Lung microvascular endothelial cell (primary cell): ENCODE measurements around the gene PTTG1. TPM values are rescaled to one million over a fixed set of nuclear protein-coding genes. Genes with fewer than 3 reads are reported as not detected.

Source experiments
- DNase-seq, 2 donors: peaks; one replicate each; pipeline versions ENCODE4 v3.0.0 to v3.0.0-alpha.2; 2010; ENCODE audit warnings: low read depth in 2 of 2
- total RNA-seq: library from RNA; depleted of rRNA; stranded (reverse); fragments of >200 nt; gene quantifications from 2 replicates; pipeline ENCODE4 v1.2.1, GENCODE V29; 2014

The PTTG1 gene
- 25.8 and 64.3 TPM in 2 replicates for total RNA-seq

DNA sequence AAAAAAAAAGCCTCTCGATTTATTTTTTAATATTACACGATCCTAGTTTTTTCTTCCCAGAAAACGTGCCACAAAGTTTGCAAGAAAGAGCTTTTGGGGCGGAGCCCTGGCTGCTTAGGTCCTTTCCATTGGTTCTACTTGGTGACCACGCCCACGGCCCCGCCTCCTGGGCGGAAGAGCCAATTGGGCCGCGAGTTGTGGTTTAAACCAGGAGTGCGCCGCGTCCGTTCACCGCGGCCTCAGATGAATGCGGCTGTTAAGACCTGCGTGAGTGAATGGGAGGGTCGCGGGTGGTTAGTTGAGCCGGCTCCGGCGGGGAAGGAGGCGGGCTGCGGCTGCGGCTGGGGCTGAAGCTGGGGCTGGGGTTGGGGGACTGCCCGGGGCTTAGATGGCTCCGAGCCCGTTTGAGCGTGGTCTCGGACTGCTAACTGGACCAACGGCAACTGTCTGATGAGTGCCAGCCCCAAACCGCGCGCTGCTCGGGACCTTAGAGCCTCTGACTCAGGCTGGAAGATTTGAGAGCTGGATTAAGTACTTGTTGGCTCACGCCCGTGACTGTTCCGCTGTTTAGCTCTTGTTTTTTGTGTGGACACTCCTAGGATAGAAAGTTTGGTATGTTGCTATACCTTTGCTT is at the start of gene PTTG1:
PTTG1 (plus strand) TSS at position 231 of the 634 bp plus-strand sequence. CDS start 458 bp downstream, outside the sequence.
- DNase-seq: peak; percentile 97 to 98

DNA sequence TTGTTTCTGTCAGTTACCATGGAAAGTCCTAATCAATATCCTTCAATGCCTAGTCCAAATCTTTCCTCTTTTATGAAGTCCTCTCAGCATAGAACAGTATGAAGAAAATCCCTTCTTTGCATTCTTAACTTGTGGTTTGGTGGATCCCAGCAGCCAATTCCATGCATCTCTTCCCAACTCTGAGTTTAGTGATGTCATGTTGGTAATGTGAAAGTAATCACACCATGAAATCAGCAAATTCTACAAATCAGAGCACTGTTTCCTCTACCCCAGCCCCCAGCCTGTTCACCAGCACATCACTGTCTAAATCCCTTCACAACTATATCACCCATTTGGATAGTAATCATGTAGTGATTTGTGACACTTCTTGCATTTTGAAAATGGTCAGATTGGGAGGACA is 46.5 kb upstream of the PTTG1 start:
- no peak for DNase-seq

DNA sequence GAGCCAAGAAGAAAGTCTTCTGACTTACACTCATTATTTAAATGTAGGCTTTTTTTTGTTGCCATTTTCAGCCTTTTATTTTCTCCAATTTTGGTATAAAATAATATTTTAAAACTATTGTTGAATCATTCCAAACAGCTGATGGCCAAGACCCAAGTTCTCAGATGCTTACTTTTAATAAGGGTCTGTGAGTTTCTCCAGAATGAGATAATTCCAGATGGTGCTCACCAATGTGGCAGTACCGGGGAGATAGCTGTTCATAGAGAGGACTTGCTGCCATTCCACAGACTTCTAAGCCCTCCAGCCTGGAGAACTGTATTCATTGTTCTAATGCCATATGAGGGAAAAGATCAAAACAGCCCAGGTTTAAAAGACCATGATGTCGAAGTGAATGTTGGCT is 46.0 kb upstream of the PTTG1 start:
- DNase-seq: no peak

DNA sequence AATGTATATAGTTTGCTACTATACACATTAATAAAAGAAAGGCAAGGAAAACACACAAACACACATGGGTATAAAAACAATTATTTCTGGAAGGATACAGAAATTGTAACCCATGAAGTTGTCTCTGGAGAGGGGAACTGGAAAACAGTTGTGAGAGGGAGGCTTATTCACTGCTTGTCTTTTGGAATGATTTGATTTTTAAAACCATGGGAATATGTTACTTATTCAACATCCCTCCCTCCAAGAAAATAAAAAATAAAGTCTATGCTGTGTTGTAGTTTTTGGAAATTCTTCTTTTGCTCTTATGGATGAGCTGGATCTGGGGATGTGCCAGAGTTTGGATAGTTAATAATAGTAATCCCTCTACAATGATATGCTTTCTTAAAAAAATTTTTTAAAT is 45.2 kb upstream of the PTTG1 start:
- no peak for DNase-seq

- DNase-seq: no peak
Measured at GRCh38 chr5:160377651-160378050, 44.0 kb upstream of the PTTG1 start.

DNA sequence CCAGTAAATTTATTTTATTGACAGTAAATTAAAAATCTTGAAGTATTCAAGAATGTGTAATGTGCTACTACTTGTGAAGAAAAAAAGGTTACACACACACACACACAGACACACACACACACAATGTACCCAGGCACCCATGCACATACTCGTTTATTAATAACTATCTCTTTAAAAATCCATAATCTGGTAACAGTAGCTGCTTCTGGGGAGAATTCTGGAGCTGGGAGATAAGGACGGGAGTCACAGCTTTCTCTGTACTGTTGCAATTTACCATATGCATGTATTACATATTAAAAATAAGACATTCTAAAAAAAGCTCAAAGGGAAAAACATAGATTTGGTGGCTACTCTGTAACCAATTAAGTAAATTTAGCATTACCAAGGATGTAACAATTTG is 43.3 kb upstream of the PTTG1 start:
- DNase-seq: no peak

DNA sequence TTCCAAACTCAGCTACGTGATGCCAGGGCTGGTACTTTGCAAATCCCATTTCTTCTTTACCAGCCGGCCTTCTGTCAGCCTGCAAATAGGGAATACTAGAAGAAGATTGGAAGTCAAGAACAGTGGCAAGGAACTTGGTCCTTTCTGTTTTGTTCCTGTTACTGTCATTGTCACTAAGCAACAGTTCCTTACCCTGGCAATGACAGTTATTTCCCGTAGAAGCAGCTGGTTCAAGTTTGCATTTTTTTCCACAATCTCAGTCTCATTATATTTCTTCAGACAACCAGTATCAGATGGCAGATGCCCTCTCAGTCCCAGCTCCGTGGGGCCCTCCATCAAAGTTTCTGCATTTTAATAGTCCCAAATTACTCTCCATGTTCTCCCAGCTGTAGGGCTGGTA is 42.1 kb upstream of the PTTG1 start:
- DNase-seq: no peak

GRCh38 chr5:160380041-160380440 is 41.6 kb upstream of the PTTG1 start:
- DNase-seq: no peak

GRCh38 chr5:160382346-160382745 is 39.3 kb upstream of the PTTG1 start:
- no peak for DNase-seq

DNA sequence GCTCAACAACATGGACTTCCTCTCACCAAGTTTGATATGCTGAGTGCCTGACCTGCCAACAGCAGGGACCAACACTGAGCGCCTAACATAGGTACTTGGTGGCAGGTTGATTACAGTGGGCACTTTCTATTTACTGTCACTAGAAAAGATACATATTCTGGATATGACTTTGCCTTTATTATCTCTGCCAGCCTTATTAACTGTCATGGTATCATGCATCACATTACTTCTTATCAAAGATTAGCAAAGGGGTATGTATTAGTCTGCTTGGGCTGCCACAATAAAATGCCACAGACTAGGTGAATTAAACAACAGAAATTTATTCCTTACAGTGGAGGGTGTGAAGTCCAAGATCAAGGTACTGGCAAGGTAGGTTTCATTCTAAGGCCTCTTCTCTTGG is 37.0 kb upstream of the PTTG1 start:
- no peak for DNase-seq

- DNase-seq: no peak
Measured at GRCh38 chr5:160385496-160385895, 36.2 kb upstream of the PTTG1 start.

DNA sequence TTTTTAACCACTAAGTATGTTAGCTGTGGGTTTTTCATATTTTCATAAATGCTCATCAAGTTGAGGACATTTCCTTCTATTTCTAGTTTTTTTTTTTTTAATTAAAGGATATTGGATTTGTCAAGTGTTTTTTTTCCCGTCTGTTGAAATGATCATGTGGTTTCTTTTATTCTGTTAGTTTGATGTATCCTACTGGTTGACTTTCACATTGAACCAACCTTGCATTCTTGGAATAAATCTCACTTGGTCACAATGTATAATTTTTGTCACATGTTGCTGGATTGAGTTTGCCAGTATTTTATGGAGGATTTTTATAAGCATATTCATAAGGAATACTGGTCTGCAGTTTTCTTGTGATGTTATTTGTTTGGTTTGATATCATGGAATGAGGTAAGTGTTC is 34.2 kb upstream of the PTTG1 start:
- no peak for DNase-seq

DNA sequence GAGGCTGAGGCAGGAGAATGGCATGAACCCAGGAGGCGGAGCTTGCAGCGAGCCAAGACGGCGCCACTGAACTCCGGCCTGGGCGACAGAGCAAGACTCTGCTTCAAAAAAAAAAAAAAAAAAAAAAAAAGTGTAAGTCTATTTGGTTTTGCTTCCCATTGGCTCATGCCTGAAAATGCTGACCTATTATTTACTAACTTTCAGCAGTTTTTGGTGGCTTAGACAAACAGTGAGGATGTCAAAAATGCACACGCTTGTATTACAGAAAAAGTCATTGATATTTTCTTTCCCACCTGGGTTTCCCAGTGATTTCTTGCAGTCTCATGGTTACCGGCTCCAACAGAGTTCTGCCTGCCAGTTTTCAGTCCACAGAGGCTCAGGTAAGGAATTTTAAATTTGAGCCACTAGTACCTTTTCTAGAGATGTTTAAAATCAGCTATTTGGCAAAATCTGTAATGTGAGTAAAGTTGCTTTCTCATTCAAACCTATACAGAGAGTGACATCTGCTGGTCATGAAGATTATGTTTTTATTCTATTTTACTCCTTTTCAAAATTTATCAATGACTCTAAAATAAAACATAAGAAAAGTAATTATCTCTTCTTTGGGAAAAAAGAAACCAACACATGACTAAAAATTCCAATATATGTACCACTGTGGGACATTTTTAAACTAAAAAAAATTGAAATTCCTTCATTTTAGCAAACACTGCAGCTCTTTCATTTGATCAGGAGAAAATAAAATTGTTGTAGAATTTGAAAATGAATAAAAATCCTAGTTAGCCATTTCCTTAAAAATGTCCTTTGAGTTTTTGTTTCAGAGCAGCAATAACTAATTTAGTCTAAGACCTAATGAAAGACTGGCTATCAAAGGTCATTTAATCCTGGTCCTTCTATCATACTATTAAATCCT is 30.6 kb upstream of the PTTG1 start:
- peak; percentile 31 to 48 for DNase-seq

DNA sequence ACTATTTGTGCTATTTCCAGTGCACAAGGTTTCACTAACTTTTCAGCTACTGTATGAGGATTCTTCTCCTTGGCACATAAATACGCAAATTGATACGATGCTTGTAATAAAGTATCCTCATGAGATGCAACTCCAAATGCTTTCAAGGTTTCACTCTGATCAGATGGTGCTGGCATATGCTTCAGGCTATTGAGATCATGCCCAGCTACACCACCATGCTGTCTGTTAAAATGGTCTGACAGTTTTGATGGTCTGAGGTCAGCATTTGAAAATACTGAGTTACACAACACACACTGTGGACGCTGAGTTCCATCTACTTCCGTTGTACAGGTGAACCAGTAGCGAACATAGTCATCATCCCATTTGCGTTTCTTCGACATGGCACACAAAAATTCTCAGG is 26.5 kb upstream of the PTTG1 start:
- no peak for DNase-seq

- no peak for DNase-seq
Measured at GRCh38 chr5:160397492-160397891, 24.2 kb upstream of the PTTG1 start.

GRCh38 chr5:160398806-160399205 is 22.8 kb upstream of the PTTG1 start:
- peak in 1 of 2 donors; percentile 23 for DNase-seq

DNA sequence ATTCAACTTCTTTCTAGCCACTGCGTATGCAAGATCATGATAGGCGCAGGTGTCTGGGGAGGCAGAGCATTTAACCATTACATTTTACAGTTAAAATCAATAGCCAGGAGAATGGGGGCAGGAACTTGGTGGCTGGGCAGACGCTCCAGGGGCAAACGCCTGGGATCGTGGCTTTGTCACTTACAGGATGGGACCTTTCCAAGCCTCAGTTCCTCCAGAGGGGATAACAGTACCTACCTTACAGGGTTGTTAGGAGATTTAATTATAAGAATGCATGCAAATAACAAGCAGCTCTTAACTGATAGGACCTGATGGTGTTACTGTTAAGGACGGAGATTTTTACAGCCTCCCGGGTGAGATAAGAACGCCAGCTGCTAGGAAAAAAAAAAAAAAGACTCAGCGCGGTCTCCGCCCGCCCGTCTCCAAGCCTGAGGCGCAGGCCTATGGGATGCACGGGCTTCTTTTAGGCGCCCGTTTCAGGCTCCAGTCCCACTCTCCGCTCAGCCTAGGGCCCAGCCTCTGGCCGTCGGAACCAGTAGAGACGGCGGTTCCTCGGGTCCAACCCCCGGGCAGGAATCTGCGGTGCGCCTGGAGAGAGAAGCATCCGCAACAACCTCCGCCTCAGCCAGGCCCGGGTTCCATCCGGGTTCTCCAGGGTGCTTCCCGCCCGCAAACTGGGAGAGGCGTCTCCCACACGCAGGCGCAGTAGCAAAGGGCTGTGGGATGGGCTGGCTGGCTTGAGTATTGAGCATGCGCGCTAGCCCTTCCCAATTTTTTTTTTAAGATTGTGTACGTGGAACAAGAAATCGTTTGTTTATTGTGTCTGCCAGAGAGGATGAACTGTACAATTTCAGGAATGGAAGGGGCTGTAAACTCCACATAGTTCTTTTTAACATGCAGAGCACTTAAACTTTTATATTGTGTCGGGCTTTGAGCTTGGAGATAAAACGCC is 22.0 kb upstream of the PTTG1 start, which contains the start of gene FAM200C:
FAM200C (minus strand) TSS at position 653 of the 952 bp plus-strand sequence. CDS start 4,564 bp downstream, outside the sequence.
- DNase-seq: peak; percentile 93 to 94

GRCh38 chr5:160418561-160419457 is 2.8 kb upstream of the PTTG1 start, which contains the start of gene SLU7:
Gene SLU7, minus strand, starts transcription at chr5:160419081. Its CDS starts 3,787 bp downstream, at chr5:160415294.
- DNase-seq: peak; percentile 98

DNA sequence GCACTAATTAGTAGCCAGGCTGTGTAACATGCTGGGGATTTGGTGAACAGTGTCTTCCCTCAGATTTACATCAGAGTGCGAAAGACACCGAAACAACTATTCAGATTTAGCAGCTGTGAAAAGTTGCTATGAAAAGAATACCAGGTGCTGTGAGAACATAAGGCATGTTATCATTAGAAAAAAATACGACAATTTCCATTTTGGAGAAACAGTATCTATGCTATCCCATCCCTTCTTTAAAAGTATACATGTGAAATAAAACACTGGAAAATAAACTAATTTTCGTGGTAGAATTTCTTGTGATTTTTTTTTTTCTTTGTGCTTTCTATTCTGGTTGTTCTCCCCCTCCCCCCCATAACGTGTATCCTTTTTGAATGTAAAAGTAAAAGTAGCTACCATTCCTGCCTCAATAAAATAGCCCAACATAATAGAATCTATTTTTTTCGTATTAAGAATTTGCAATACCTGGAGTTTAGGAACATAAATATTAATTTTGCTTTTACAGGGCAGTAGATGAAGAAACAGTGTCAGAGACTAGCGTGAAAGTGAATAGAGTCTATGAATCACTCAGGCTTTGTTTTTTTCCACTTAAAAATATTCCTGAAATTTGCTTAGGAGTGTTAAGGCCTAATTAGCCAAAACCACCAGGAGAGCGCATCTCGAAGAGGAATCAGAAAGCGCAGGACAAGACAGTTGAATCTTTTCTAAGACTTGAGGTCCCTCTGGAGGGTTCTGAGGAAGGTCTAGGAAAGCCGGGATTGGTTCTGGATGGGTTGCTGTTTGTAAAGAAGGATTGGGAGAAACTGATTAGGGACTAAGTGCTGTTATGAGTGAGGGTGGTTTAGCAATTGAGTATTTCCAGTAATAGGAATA is 2.0 kb upstream of the PTTG1 start:
- DNase-seq: peak in 1 of 2 donors; percentile 47

GRCh38 chr5:160420331-160420610 is 1.4 kb upstream of the PTTG1 start:
- DNase-seq: no peak
